Glomerular endothelial cell (primary cell): Measurements from ENCODE around the gene SYT8. TPM values are rescaled to one million over a fixed set of nuclear protein-coding genes. Genes with fewer than 3 reads are reported as not detected.

Source experiments
- DNase-seq: peaks from one replicate; pipeline ENCODE4 v3.0.0-alpha.2; 2011; ENCODE audit warnings: low read depth, low spot score; ENCODE audit errors: extremely low read depth
- total RNA-seq: library from RNA; depleted of rRNA; stranded (reverse); fragments of >200 nt; gene quantifications from 2 replicates; pipeline ENCODE4 v1.2.3, GENCODE V29; 2015

SYT8 gene
- total RNA-seq, 1 donor from 2014 or later = not detected

DNA sequence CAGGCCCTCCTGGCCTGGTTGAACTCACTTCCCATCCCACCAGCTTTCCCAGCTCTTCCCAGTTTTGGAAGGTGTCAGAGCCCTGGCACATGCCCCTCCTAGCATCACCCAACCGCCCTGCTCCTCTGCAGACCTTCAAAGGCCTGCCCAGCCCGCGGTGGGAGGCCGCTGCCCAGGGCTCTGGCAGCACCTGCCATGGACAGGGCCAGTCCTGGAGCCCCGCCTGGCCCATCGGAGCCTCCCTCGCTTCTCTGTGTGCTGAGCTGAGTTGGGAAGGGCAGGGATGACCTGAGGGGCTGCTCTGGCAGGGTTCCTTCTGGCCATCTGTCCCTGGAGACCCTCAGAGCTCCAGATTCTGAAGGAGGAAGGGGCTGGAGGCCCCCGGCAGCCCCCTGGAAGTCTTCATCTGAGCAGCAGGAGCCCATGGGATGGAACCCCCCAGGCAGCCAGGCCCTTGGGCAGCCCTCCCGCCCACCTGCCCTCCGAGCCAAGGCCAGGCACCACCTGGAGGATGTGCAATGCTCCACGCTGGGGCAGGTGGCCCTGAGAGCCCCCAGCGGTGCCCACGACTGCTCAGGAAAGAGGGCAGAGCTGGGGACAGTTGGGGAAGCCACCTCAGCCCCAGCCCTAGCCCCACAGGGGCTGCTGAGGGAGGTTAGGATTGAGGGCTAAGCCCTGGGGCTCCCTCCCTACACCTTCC lies 21.7 kb downstream of the SYT8 start:
- DNase-seq = no peak

DNA sequence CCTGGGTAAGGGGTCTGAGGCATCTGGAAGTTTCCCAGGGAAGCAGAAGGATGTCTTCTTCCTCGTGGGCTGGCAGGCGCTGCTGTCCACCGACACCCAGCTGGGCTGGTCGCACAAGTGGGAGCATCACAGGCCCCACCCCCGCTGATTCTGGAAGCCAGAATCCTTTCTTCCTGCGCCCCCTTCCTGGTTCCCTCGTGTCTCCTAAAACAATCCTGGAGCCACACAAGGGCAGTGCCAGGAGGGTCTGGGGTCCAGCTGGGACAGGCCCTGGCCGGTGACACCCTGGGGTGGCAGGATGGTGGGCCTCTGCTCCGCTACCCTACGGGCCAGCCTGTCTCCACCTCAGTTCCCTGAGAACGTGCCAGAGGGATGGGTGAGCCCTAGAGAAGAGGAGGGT lies 22.3 kb downstream of the SYT8 start:
- DNase-seq = no peak

DNA sequence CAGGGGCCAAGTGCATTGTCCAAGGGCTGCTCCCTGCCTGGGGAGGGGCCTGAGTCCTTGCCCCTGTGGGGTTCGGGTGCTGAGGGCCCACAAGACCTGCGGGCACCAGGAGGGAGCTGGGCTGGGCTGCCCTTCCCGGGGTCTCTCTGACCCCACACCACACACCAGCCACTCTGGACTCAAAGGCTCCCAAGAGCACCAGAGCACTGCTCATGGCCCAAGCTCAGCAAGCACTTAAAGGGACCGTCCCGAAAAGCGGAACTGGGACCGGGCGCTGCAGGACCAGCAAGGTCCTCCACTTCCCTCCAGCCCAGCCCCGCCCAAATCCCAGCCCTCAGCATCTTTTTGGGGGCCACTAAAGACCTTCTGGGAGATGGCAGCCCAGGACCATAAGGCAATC lies 23.4 kb downstream of the SYT8 start:
- no peak for DNase-seq

DNA sequence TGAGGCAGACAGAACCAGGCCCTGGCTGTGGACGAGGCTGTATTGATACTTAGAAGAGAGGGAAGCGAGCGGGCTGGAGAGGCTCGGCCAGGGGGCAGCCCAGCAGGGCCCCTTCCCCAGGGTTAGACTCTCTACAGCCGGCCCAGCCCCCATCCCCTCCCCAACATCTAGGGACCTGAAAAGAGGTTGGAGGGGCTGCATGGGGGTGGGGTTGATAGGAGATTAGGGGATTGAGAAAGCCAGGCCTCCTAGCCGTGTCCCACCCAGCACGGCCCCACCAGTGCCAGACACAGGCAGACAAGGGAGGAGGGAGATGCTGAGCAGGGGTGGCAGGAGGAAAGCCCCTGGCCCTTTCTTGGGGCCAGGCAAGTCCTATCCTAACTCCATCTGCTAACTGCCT lies 23.8 kb downstream of the SYT8 start:
- no peak for DNase-seq

DNA sequence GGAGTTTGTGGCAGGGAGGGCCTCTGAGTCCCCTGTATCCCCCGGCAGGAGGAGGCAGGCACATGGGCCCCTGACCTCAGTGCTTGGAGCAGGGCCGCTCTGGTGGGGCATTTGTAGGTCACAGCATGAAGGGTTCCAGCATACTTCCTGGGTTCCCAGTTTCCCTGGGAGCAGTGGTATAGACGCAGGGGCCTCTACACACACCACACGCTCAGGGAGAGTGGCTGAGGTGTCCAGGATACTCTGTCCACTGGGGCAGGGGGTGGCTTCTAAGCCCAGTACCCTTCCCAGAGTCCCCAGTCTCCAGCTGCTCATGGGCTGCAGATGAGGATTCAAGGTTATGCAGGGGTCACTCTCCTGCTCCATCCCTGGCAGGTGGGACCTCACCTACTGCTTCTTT lies 24.2 kb downstream of the SYT8 start:
- no peak for DNase-seq

DNA sequence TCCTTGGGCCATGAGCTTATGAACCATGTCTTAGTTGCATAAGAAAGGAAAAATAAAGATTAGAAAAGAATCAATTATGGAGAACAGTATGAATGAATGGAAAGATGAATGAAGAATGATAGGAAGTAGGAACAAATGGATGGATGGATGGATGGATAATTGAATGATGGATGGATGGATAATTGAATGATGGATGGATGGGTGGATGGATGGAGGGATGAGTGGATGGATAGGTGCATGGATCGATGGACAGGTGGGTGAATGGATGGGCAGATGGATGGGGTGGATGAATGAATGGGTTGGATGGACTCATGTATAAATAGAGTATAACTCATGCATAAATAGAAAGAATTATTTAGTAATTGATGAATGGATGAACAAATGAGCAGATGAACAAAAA lies 25.3 kb downstream of the SYT8 start:
- no peak for DNase-seq

DNA sequence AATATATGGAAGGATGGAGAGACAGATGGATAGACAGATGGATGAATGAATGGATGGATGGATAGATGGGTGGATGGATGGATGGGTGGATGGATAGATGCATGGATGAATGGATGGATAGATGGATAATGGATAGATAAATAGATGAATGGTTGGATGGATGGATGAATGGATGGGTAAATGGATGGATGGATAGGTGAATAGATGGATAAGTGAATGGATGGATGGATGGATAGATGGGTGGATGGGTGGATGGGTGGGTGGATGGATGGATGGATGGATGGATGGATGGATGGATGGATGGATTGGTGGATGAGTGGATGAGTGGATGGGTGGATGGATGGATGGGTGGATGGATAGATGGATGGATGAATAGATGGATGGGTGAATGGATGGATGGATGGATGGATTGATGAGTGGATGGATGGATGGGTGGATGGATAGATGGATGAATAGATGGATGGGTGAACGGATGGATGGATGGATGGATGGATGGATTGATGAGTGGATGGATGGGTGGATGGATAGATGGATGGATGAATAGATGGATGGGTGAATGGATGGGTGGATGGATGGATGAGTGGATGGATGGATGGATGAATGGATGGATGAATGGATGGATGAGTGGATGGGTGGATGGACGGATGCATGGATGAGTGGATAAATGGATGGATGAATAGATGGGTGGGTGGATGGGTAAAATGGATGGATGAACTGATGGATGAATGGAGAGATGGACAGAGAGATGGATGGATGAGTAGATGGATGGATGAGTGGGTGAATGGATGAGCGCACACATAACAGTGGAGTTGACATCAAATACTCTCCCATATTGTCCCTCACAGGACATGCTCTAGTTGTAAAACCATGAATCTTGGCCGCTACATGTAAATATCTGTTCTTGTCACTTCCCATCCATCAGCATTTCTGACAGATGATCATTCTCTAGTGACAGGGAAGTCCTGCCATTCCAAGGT lies 26.9 kb downstream of the SYT8 start:
- no peak for DNase-seq

DNA sequence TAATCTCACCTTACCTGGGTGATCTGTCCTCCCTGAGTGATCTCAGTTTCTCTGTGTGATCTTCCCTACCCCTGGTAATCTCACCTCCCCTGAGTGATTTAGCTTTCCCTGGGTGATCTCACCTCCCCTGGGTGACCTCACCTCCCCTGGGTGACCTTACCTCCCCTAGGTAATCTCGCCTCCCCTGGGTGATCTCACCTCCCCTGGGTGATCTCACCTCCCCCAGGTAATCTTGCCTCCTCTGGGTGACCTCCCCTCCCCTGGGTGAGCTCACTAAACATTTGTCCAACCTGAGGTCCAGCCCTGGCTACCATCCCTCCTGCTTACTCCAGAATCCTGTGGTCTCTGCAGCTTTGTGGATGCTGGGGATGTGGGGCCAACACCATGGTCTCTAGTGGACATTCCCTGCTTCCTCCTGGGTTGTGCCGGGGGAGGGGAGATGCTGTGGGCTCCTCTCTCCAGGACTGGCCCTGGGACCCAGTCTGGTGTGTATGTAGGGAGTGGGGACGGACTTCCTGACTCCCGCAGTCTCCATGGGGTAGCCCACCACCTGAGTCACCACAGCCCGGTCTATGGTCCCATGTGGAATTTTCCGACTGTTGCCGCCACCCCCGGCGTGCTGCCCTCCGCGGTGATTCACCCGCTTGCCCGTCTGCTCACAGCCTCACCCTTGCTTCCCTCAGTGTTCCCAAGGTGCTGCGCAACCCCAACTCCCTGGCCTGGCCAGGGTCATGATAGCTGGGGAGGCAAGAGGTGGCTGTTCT lies 28.0 kb downstream of the SYT8 start:
- no peak for DNase-seq

DNA sequence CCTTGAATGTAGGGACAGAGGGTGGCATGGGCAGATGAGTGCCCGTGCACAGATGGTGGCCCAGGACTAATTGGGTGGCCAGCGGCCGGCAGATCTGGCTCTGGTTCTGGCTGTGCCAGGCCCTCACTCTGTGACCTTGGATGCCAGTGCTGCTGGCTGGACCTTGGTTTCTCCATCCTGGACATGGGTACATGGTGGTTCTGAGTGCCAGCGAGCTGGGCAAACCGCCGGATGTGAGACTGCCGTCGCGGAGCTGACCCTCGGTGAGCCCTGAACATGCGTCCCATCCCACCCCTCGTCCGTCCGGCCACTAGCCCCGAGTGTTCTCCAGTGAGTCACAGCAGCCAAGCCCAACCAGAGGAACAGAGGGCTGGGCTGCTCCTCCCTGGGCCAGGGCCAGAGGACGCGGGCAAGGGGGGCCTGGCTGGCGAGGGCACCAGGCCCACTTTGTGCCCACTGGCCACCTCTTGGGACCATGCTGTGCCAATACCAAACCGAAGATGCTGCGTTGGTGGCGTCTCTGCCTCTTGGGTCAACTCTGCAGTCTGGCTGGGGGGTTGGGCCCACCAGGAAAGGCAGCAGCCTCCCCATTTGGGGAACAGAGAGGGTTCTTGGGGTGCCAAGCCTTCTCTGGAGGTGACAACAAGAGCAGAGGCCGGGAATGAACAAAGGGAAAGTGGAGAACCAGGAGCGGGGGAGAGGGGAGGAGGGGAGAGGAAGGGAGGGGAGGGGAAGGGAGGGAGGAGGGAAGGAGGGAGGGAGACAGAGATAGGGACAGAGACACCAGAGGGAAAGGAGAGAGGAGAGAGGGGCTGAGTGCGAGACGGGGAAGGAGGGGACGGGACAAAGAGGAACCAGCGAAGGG lies 28.8 kb downstream of the SYT8 start:
- no peak for DNase-seq

DNA sequence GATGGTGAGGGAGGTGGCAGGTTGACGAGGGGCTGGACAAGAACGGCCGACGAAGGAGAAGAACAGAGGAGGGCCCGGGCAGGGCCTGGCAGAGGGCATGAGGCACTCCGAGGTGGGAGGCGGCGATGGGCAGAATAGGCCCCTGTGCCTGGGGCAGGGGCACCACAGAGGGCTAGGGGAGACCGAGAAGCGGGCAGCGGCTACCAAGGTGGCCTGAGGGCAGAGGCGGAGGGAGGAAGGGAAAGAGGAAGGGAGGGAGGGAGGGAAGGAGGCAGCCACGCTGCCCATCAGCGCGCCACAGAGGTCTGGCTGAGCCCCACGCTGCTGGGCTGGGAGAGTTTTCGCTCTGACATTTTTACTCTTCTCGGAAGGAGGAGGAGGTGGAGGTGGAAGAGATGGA lies 29.4 kb downstream of the SYT8 start:
- DNase-seq = no peak

DNA sequence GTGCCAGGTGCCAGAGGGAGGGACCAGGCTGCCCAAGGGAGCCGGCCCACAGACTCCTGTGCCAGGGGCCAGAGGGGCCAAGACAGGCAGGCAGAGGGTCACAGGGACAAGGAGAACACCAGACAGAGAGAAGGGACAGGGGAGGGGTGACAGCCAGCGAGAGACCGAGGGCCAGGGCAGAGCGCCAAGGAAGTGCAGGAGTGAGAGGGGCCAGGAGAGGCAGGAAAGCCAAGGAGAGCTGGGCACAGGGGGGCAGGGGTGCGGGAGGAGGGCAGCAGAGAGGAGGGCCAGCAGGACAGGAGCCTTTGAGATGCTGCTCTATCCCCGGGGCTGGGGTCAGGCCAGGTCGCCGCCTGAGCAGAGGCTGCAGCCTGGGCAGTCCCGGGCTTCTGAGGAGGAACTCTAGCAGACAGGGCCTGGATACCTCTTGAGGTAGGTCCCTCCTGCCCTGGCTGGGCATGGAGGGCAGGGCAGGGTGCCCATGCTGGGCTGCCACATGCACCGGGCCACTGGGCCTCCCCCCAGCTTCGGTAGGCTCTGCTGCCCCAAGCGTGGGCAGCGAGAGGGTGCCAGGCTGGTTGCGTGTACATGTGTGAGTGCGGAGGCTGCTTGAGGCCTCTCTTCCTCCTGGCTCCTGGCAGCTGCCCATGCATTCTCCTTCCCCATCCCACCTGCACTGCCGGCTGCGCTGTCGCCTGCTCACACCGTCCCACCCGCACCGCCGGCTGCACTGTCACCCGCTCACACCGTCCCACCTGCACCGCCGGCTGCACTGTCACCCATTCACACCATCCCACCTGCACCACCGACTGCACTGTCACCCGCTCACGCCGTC lies 30.3 kb downstream of the SYT8 start:
- DNase-seq = no peak

DNA sequence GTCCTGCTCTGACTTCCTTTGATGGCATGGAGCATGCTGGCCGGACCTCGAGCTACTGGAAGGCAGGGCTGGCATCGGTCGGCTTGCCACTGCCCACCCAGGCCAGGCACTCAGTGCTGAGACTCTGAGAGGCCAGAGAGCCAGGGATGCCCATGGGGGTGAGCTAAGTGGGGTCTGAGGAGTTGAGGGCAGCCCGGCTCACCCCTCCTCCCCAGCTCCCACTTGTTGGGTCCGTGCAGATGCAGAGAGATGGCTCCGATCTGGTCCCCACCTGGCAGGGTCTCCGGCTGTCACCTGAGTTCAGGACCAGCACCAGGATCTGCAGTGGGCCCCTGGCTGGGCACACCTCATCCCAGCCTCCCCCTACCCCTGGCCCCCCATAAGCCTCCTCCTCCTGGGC lies 31.4 kb downstream of the SYT8 start:
- no peak for DNase-seq

DNA sequence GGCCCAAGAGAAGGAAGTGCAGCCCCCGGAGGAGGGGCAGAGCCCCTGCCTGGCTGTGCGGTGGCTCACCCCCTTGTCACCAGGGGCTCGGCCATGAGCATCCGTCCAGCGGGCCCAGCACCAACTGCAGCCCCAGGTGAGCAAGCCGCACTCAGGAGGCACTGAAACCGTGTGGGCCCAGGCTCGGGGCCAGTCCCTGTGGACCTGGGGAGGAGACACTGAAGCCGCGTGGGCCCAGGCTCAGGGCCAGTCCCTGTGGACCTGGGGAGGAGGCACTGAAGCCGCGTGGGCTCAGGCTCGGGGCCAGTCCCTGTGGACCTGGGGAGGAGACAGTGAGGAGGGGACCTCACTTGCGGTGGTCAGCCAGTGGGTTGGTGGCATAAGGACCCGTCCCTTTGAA lies 32.0 kb downstream of the SYT8 start:
- DNase-seq = no peak

DNA sequence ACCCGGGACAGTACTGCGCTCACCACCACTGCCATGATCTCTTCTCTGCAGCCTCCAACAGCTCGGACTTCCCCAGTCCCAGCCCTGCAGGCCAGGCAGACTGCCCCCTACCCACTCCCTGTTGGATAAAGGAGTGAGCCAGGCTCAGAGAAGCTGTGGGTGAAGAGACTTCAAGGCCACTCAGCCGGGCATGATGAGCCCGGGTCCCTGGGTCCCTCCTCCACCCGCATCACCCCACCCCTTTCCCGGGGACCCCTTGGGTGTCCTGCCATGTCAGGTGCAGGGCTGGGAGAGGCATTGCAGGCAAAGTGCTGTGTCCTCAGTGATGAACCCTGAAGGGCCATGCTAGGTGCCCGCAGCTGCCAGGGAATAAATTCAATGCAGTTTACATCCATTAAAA lies 32.6 kb downstream of the SYT8 start:
- DNase-seq = no peak

DNA sequence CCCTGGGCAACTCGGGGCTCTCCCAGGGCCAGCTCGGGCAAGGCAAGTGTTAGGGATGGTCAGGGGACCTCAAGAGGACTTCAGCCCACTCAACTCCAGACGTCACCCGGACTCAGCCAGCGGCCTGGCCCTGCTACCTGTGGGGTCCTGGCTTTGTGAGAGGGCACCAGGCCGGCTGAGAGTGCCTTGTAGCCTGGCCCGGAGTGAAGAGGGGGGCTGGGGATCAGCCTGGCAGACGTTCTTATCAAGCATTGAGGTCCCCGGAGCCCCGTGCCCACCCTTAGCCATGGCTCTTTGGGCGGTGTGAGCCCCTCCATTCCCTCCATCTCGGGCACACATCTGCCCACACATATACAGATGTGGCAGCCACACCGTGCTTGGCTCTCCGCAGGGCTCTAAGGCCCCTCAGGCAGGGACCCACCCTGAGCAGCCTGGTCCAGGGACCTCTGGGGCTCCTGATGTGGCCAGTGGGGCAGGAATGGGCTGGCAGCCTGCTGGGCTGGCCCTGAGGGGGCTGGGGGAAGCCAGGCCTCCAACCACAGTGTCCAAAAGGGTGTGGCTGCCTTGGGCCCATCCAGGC lies 33.4 kb downstream of the SYT8 start:
- no peak for DNase-seq

DNA sequence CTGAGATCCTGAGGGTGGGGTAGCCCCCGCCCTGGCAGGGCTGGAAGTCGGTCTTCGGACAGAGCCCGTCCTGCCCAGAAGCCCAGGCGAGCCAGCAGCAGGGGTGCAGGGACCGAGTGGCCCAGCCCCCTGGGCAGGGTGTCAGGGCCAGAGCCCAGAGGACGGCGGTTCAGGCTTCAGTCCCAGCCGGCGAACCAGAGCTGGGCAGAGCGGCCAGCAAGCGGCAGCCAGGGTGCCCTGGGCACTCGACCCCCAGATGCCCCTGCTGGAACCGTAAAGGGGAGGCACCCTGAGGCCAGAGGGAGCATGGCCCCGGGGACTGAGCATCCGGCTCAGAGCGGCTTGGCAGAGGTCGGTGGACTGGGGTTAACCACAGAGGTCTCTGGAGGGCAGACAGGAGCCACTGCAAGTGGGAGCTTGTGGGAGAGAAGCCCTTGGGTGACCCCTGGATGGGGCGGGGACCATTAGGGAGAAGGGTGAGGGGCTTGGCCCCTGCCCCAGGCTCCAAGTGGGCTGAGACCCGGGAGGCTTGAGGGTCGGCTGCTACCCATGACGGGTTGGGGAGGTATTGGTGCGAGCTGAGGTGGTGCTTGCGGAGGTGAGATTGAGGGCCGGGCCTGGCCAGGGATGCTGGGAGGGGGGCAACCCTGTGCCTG lies 34.0 kb downstream of the SYT8 start:
- no peak for DNase-seq

DNA sequence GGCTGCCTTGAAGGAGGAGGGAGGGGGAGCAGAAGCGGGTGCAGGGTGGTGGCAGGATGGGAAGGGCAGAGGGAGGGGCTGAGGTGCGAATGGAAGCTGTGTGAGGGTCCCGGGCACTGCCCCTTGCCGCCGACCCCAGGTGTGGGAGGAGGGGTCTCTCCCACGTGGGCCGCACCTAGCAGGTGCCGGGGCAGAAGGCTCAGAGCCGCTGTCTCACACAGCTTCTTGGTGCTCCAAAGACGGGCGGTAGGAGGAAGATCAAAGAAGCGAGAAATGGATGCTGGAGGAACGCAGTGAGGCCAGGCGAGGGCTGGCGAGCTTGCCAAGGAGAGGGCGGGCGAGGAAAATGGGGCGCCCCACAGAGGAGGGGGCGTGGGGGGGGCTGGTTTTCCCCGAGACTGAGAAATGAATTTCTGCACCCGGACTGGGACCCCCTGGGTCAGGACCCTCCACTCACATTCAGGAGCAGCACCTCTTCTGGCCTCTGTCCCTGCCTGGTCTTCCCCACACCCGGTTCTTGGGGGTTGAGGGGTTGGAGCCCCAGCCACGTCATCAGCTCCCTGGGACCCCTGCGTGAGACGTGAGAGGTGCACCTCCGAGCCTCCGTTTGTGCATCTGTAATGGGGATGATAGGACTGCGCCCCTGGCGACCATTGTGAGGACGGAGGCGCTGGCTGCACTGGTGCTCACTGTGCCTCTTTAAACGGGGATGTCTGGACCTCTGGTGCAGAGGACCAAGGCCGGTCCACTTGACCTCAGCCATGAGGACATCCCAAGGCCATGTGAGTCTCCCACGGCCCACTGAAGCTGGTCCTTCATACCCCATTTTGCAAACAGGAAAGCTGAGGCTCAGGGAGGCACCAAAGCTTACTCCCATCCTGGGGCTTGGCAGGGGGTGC lies 34.9 kb downstream of the SYT8 start:
- no peak for DNase-seq

DNA sequence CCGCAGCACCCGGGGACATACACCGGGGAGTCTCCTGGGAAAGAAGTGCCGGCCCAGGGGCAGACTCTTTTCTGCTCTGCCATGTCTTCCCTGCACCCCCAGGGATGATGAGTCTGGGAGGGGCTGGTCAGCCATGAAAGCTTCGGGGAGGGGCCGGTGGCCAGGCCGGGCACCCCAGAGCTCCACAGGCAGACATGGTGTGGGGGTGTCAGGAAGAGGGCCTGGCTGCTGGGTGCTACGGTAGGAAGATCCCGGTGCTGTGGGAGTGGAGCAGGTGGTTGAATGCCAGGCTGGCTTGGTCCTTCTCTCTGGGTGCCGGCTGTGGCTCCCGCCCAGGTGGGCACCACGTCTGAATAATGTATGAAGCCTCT lies 35.5 kb downstream of the SYT8 start:
- no peak for DNase-seq
